SU-DHL-6 (cell line): ENCODE measurements around the gene KDM3B.
"Not testable (repeated sequence)": the region's sequence is repeated elsewhere in the genome, so short reads cannot be mapped to it uniquely, and the experiment has no call there.

Source experiments
- H2AFZ ChIP-seq: fragments of 200-600 bp; sonication (generic); 2 replicates; pipeline ENCODE4 v1.6.1; 2014; ENCODE audit warnings: low read depth, mild to moderate bottlenecking, moderate library complexity, mixed read lengths, antibody characterized with exemption, low read length; ENCODE audit not compliant: severe bottlenecking
- H3F3A ChIP-seq: fragments of 200-600 bp; shearing (Covaris generic); 2 replicates; pipeline ENCODE4 v1.6.0; 2016; ENCODE audit warnings: antibody characterized with exemption, mild to moderate bottlenecking; ENCODE audit not compliant: insufficient read depth
- H3K27ac ChIP-seq: fragments of 200-600 bp; sonication (generic); 2 replicates; pipeline ENCODE4 v1.5.1; 2016; ENCODE audit warnings: low read depth, mild to moderate bottlenecking, low read length, moderate library complexity, mixed read lengths
- H3K27me3 ChIP-seq: fragments of 200-600 bp; sonication (generic), shearing (Covaris generic); 2 replicates; pipeline ENCODE4 v1.6.0; 2014; ENCODE audit warnings: mild to moderate bottlenecking, low read length
- H3K36me3 ChIP-seq: fragments of 200-600 bp; sonication (generic); 2 replicates; pipeline ENCODE4 v1.6.1; 2014; ENCODE audit warnings: mild to moderate bottlenecking, low read length, mixed read lengths
- H3K4me2 ChIP-seq: fragments of 300-600, 200-600 bp; shearing (Covaris generic), sonication (generic); 2 replicates; pipeline ENCODE4 v1.6.0; 2014; ENCODE audit warnings: low read length, low read depth, mild to moderate bottlenecking; ENCODE audit not compliant: poor library complexity, severe bottlenecking
- H3K4me3 ChIP-seq: fragments of 200-600 bp; sonication (generic); 2 replicates; pipeline ENCODE4 v1.5.1; 2014; ENCODE audit warnings: antibody characterized with exemption, low read length, mild to moderate bottlenecking, mixed read lengths; ENCODE audit not compliant: insufficient read depth, poor library complexity, severe bottlenecking
- H3K79me2 ChIP-seq: fragments of 200-600 bp; sonication (generic); 2 replicates; pipeline ENCODE4 v1.6.1; 2014; ENCODE audit warnings: mild to moderate bottlenecking, low read length, moderate library complexity; ENCODE audit not compliant: insufficient read depth
- H3K9ac ChIP-seq: fragments of 200-600 bp; sonication (generic); 2 replicates; pipeline ENCODE4 v1.7.0; 2014; ENCODE audit warnings: mild to moderate bottlenecking, low read length
- H3K9me2 ChIP-seq: fragments of 200-600 bp; sonication (generic); replicated peaks from 2 replicates; pipeline ENCODE4 v1.6.1; 2014; ENCODE audit warnings: low read length; ENCODE audit not compliant: insufficient read depth
- H3K9me3 ChIP-seq: fragments of 200-600 bp; sonication (generic); 2 replicates; pipeline ENCODE4 v1.6.1; 2014; ENCODE audit warnings: low read length, mixed read lengths; ENCODE audit not compliant: insufficient read depth
- H4K20me1 ChIP-seq: fragments of 200-600 bp; sonication (generic); 2 replicates; pipeline ENCODE4 v1.6.1; 2014; ENCODE audit warnings: low read depth, mild to moderate bottlenecking, antibody characterized with exemption, low read length, moderate library complexity, mixed read lengths
- EZH2phosphoT487 ChIP-seq: fragments of 200-600 bp; sonication (generic), shearing (Covaris generic); conservative IDR thresholded peaks from 2 replicates; pipeline ENCODE4 v1.6.1; 2018; ENCODE audit warnings: mild to moderate bottlenecking, antibody characterized with exemption, low read length, moderate library complexity, mixed read lengths
- TF ChIP-seq, protein P1 (sequence below): fragments of 200-600 bp; sonication (generic); IDR thresholded peaks from one replicate; pipeline ENCODE4 v1.5.1; 2017; ENCODE audit warnings: antibody characterized with exemption, mild to moderate bottlenecking, low read length, moderate library complexity; ENCODE audit not compliant: insufficient read depth, poor library complexity, severe bottlenecking

Gene KDM3B

DNA sequence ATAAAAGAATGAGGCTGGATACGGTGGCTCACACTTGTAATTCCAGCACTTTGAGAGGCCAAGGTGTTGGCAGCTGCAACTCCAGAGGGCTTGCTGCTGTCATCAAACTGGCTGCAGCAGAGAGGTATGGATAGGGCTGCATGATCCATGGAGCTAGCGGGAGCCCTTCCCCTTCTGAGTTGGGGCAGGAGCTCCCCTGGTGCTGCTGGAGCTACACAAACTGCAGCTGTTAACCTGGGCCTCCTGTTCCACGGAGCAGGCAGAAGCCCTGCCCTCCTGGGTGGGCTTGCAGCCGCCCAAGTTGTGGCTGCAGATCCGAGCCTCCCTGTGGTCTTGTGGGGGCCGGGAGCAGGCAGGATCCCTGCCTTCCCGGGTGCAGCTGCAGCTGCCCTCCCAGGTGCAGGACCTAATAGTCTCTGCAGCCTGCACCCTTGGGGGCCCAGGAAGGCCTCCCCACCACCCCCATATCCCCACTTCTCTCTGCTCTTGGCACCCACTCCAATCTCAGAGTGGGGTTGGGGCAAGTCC lies 36.7 kb upstream of the KDM3B start:
- Histone ChIP-seq H3K27me3 (no peaks in the 10 kb centered on the region), H4K20me1 (no peaks in the 10 kb centered on the region), H3K79me2 (no peaks in the 10 kb centered on the region), H3K36me3 (no peaks in the 10 kb centered on the region), H2AFZ (no peak overlapping the region), H3K9ac (no peak overlapping the region), H3F3A (no peaks in the 10 kb centered on the region), H3K4me3 (no peak overlapping the region), H3K9me3 (no peaks in the 10 kb centered on the region), H3K9me2 (no peaks in the 10 kb centered on the region), H3K27ac (no peak overlapping the region), H3K4me2 (no peak overlapping the region)
- TF ChIP-seq, protein P1, sequence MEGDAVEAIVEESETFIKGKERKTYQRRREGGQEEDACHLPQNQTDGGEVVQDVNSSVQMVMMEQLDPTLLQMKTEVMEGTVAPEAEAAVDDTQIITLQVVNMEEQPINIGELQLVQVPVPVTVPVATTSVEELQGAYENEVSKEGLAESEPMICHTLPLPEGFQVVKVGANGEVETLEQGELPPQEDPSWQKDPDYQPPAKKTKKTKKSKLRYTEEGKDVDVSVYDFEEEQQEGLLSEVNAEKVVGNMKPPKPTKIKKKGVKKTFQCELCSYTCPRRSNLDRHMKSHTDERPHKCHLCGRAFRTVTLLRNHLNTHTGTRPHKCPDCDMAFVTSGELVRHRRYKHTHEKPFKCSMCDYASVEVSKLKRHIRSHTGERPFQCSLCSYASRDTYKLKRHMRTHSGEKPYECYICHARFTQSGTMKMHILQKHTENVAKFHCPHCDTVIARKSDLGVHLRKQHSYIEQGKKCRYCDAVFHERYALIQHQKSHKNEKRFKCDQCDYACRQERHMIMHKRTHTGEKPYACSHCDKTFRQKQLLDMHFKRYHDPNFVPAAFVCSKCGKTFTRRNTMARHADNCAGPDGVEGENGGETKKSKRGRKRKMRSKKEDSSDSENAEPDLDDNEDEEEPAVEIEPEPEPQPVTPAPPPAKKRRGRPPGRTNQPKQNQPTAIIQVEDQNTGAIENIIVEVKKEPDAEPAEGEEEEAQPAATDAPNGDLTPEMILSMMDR, result no peak
- TF ChIP-seq EZH2phosphoT487, result no peak

GRCh38 chr5:138316355-138316754 lies 36.1 kb upstream of the KDM3B start:
- H3F3A ChIP-seq, result no peaks in the 10 kb centered on the region
- no peaks in the 10 kb centered on the region for H3K9me3 ChIP-seq
- H3K27me3 ChIP-seq, result no peaks in the 10 kb centered on the region
- H4K20me1 ChIP-seq, result no peaks in the 10 kb centered on the region
- no peaks in the 10 kb centered on the region for H3K79me2 ChIP-seq
- no peaks in the 10 kb centered on the region for H3K36me3 ChIP-seq
- no peak overlapping the region for H3K4me2 ChIP-seq
- H3K4me3 ChIP-seq, result no peak overlapping the region
- no peak overlapping the region for H2AFZ ChIP-seq
- H3K27ac ChIP-seq, result no peak overlapping the region
- no peaks in the 10 kb centered on the region for H3K9me2 ChIP-seq
- no peak overlapping the region for H3K9ac ChIP-seq
- TF ChIP-seq, protein P1, result no peak
- TF ChIP-seq EZH2phosphoT487, result no peak

- not testable (repeated sequence) for H3K79me2 ChIP-seq, H3K4me2 ChIP-seq, H3K27ac ChIP-seq, H3K9me2 ChIP-seq, H2AFZ ChIP-seq, H3K9ac ChIP-seq, H3K36me3 ChIP-seq, H3F3A ChIP-seq, H3K9me3 ChIP-seq, H3K4me3 ChIP-seq, H3K27me3 ChIP-seq, H4K20me1 ChIP-seq
Measured at GRCh38 chr5:138318211-138318610, 34.3 kb upstream of the KDM3B start.

DNA sequence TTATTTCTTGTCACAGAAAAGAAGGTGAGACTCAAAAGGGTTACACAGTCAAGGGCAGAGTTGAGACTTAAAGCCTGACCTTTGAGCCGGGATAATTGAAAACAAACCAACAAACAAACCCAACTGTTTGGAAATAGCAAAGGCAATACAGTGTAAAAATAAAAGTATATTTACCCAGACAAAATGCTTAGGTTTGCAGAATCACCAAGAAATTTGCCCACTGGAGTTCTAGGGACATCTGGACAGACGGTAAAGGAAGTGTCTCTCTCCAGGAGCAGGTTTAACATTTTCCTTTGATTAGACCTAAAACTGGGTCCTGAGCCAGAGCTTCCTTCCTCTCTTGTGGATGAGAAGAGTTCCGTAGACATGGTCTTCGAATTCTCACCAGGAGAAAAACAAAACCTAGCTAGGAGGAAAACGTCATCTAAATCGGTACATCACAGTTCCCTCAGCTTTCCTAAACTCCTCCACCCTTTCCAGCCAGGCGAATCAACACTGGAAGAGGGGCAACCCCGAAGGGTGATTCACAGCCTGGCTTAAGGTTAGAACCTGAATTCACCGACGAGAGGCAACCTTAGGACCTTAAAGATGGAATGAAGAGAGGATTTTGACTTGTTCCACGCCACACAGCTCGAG lies 21.6 kb upstream of the KDM3B start:
- Histone ChIP-seq H3F3A (no peaks in the 10 kb centered on the region), H4K20me1 (no peaks in the 10 kb centered on the region), H3K27ac (peak overlapping the region; percentile 56), H3K4me2 (peak overlapping the region; percentile 88), H3K27me3 (no peaks in the 10 kb centered on the region), H3K9me3 (no peaks in the 10 kb centered on the region), H2AFZ (peak overlapping the region; percentile 88), H3K9me2 (no peaks in the 10 kb centered on the region), H3K4me3 (peak overlapping the region; percentile 68), H3K9ac (peak overlapping the region; percentile 75), H3K36me3 (no peaks in the 10 kb centered on the region), H3K79me2 (peaks cover 6% of the 10 kb centered on the region)
- TF ChIP-seq, protein P1, result no peak
- no peak for TF ChIP-seq EZH2phosphoT487
